ENCODE measurements around the gene TBL3. TPM values are rescaled to one million over a fixed set of nuclear protein-coding genes. Genes with fewer than 3 reads are reported as not detected.
"Not testable (repeated sequence)": the region's sequence is repeated elsewhere in the genome, so short reads cannot be mapped to it uniquely, and the experiment has no call there.

Gene TBL3
- total RNA-seq, 1 donor = 26.1 TPM

DNA sequence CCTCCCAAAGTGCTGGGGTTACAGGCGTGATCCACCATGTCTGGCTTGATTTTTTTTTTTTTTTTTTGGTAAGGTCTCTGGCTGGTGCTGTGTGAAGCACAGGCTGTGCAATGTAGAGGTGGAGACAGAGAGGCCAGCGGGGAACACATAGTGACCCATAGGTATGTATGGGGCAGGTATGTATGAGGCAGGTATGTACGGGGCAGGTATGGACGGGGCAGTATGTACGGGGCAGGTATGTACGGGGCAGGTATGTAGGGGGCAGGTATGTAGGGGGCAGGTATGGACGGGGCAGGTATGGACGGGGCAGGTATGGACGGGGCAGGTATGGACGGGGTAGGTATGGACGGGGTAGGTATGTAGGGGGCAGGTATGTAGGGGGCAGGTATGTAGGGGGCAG lies 22.3 kb upstream of the TBL3 start:
- Histone ChIP-seq H3K4me1 (ENCODE audit: insufficient read depth, low read length) (no peaks in the 10 kb centered on the region), H3K4me3 (ENCODE audit: insufficient read depth, low read length) (no peak overlapping the region), H3K4me2 (ENCODE audit: insufficient read depth, low read length) (no peak overlapping the region), H3K27me3 (ENCODE audit: insufficient read depth, low read length) (no peaks in the 10 kb centered on the region), H3K9me3 (ENCODE audit: low read depth, low read length) (no peaks in the 10 kb centered on the region), H4K20me1 (ENCODE audit: insufficient read depth, low read length) (no peaks in the 10 kb centered on the region), H2AFZ (ENCODE audit: low read length) (no peak overlapping the region), H3K36me3 (ENCODE audit: insufficient read depth, low read length) (no peaks in the 10 kb centered on the region), H3K27ac (ENCODE audit: low read depth, low read length) (no peak overlapping the region), H3K79me2 (ENCODE audit: insufficient read depth, low read length) (no peaks in the 10 kb centered on the region)
- TF ChIP-seq, protein P1, sequence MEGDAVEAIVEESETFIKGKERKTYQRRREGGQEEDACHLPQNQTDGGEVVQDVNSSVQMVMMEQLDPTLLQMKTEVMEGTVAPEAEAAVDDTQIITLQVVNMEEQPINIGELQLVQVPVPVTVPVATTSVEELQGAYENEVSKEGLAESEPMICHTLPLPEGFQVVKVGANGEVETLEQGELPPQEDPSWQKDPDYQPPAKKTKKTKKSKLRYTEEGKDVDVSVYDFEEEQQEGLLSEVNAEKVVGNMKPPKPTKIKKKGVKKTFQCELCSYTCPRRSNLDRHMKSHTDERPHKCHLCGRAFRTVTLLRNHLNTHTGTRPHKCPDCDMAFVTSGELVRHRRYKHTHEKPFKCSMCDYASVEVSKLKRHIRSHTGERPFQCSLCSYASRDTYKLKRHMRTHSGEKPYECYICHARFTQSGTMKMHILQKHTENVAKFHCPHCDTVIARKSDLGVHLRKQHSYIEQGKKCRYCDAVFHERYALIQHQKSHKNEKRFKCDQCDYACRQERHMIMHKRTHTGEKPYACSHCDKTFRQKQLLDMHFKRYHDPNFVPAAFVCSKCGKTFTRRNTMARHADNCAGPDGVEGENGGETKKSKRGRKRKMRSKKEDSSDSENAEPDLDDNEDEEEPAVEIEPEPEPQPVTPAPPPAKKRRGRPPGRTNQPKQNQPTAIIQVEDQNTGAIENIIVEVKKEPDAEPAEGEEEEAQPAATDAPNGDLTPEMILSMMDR (IDR thresholded peaks at IDR 0.05; ENCODE audit: extremely low read depth, low read depth, low read length) = no peak
- DNase-seq (ENCODE audit: insufficient read length, low spot score, missing footprints) = no peak

DNA sequence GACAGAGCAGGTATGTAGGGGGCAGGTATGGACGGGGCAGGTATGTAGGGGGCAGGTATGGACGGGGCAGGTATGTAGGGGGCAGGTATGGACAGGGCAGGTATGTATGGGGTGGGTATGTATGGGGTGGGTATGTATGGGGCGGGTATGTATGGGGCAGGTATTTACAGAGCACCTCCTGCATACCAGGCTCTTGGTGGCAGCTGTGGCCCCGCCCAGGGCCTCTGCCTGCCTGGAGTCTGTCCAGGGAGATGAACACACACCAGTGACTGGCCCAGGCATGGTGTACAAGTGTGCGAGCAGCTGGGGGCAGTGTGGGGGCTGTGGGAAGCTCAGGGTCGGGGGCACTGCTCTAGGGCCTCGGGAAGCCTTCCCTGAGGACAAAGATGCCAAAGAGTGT lies 21.8 kb upstream of the TBL3 start:
- Histone ChIP-seq H3K79me2 (ENCODE audit: insufficient read depth, low read length) (no peaks in the 10 kb centered on the region), H3K27me3 (ENCODE audit: insufficient read depth, low read length) (no peaks in the 10 kb centered on the region), H3K27ac (ENCODE audit: low read depth, low read length) (no peak overlapping the region), H3K9me3 (ENCODE audit: low read depth, low read length) (no peaks in the 10 kb centered on the region), H3K4me1 (ENCODE audit: insufficient read depth, low read length) (no peaks in the 10 kb centered on the region), H3K4me3 (ENCODE audit: insufficient read depth, low read length) (no peak overlapping the region), H4K20me1 (ENCODE audit: insufficient read depth, low read length) (no peaks in the 10 kb centered on the region), H3K4me2 (ENCODE audit: insufficient read depth, low read length) (no peak overlapping the region), H2AFZ (ENCODE audit: low read length) (no peak overlapping the region), H3K36me3 (ENCODE audit: insufficient read depth, low read length) (no peaks in the 10 kb centered on the region)
- DNase-seq (ENCODE audit: insufficient read length, low spot score, missing footprints) = peak; percentile 29
- TF ChIP-seq, protein P1 (IDR thresholded peaks at IDR 0.05; ENCODE audit: extremely low read depth, low read depth, low read length) = no peak

DNA sequence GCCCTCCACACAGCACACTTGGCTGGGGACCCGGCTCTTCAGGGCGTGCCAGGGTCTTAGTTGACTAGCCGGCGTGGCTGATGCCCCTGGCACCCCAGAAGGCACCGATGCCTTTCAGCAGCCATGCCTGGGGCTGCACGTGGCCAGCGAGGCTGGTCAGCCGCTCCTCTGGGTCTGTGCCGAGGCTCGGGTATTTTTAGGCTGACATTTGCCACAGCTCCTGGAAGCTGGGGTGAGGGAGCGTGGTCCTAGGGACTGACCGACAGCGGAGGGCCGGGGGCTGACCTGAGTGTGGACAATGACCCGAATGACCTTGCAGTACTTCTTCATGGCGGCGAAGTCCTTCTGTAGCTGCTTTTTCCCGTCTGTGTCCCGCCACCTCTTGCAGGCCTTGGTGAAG lies 21.3 kb upstream of the TBL3 start:
- no peak overlapping the region for H3K27ac ChIP-seq (ENCODE audit: low read depth, low read length)
- TF ChIP-seq, protein P1 (IDR thresholded peaks at IDR 0.05; ENCODE audit: extremely low read depth, low read depth, low read length) = no peak

DNA sequence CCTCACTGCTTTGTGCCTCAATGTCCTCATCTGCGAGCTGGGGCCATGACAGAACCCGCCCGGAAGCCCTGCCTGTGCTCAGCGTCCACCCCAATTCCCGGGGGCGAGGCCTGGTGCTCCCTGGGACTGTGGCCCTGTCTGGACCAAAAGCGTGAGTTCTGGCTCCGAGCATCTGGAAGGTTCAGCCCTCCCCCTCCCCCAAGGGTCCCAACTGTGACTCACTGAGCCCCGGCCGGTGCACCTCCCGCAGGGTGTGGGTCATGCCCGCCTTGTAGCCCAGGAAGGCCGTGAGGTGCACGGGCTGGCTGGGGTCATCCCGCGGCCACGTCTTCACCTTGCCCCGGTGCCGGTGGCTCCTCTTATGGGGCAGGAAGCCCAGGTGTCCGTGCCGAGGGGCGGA lies 18.1 kb upstream of the TBL3 start:
- H3K36me3 ChIP-seq (ENCODE audit: insufficient read depth, low read length) = no peaks in the 10 kb centered on the region
- no peaks in the 10 kb centered on the region for H3K9me3 ChIP-seq (ENCODE audit: low read depth, low read length)
- H3K4me3 ChIP-seq (ENCODE audit: insufficient read depth, low read length) = no peak overlapping the region
- H4K20me1 ChIP-seq (ENCODE audit: insufficient read depth, low read length) = no peaks in the 10 kb centered on the region
- no peak overlapping the region for H3K4me2 ChIP-seq (ENCODE audit: insufficient read depth, low read length)
- TF ChIP-seq, protein P1 (IDR thresholded peaks at IDR 0.05; ENCODE audit: extremely low read depth, low read depth, low read length) = no peak
- no peaks in the 10 kb centered on the region for H3K27me3 ChIP-seq (ENCODE audit: insufficient read depth, low read length)
- no peaks in the 10 kb centered on the region for H3K4me1 ChIP-seq (ENCODE audit: insufficient read depth, low read length)
- H3K27ac ChIP-seq (ENCODE audit: low read depth, low read length) = no peak overlapping the region
- H2AFZ ChIP-seq (ENCODE audit: low read length) = no peak overlapping the region
- DNase-seq (ENCODE audit: insufficient read length, low spot score, missing footprints) = peak; percentile 25
- no peaks in the 10 kb centered on the region for H3K79me2 ChIP-seq (ENCODE audit: insufficient read depth, low read length)

More for the DNA sequence above, 21.3 kb upstream of the TBL3 start:
- Histone ChIP-seq H3K79me2 (ENCODE audit: insufficient read depth, low read length) (no peaks in the 10 kb centered on the region), H3K4me2 (ENCODE audit: insufficient read depth, low read length) (no peak overlapping the region), H3K27me3 (ENCODE audit: insufficient read depth, low read length) (no peaks in the 10 kb centered on the region), H4K20me1 (ENCODE audit: insufficient read depth, low read length) (no peaks in the 10 kb centered on the region), H3K36me3 (ENCODE audit: insufficient read depth, low read length) (no peaks in the 10 kb centered on the region), H2AFZ (ENCODE audit: low read length) (no peak overlapping the region), H3K9me3 (ENCODE audit: low read depth, low read length) (no peaks in the 10 kb centered on the region), H3K4me3 (ENCODE audit: insufficient read depth, low read length) (no peak overlapping the region), H3K4me1 (ENCODE audit: insufficient read depth, low read length) (no peaks in the 10 kb centered on the region)
- peak; percentile 23 for DNase-seq (ENCODE audit: insufficient read length, low spot score, missing footprints)

DNA sequence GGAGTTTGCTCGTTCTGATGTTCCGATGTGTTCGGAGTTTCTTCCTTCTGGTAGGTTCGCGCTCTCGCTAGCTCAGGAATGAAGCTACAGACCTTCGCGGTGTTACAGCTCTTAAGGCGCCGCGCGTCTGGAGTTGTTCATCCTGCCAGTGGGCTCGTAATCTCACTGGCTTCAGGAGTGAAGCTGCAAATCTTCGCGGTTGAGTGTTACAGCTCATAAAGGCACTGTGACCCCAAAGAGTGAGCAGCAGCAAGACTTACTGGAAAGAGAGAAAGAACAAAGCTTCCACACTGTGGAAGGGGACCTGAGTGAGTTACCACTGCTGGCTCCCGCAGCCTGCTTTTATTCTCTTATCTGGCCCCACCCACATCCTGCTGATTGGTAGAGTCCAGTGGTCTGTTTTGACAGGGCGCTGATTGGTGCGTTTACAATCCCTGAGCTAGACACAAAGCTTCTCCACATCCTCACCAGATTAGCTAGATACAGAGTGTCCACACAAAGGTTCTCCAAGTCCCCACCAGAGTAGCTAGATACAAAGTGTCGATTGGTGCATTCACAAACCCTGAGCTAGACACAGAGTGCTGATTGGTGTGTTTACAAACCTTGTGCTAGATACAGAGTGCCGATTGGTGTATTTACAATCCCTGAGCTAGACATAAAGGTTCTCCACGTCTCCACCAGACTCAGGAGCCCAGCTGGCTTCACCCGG lies 14.3 kb upstream of the TBL3 start:
- not testable (repeated sequence) for H3K27ac ChIP-seq (ENCODE audit: low read depth, low read length); H3K4me2 ChIP-seq (ENCODE audit: insufficient read depth, low read length); H3K4me1 ChIP-seq (ENCODE audit: insufficient read depth, low read length); H2AFZ ChIP-seq (ENCODE audit: low read length); H3K27me3 ChIP-seq (ENCODE audit: insufficient read depth, low read length); H3K9me3 ChIP-seq (ENCODE audit: low read depth, low read length); H3K4me3 ChIP-seq (ENCODE audit: insufficient read depth, low read length); DNase-seq (ENCODE audit: insufficient read length, low spot score, missing footprints)
- peaks cover 13% of the 10 kb centered on the region for H3K36me3 ChIP-seq (ENCODE audit: insufficient read depth, low read length)
- peaks cover 22% of the 10 kb centered on the region for H4K20me1 ChIP-seq (ENCODE audit: insufficient read depth, low read length)
- peaks cover 23% of the 10 kb centered on the region for H3K79me2 ChIP-seq (ENCODE audit: insufficient read depth, low read length)

DNA sequence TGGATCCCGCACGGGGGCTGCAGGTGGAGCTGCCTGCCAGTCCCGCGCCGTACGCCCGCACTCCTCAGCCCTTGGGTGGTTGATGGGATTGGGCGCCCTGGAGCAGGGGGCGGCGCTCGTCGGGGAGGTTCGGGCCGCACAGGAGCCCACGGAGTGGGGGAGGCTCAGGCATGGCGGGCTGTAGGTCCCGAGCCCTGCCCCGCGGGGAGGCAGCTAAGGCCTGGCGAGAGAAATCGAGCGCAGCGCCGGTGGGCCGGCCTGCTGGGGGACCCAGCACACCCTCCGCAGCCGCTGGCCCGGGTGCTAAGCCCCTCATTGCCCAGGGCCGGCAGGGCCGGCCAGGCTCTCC lies 13.7 kb upstream of the TBL3 start:
- DNase-seq (ENCODE audit: insufficient read length, low spot score, missing footprints); H3K9me3 ChIP-seq (ENCODE audit: low read depth, low read length); H3K27ac ChIP-seq (ENCODE audit: low read depth, low read length); H2AFZ ChIP-seq (ENCODE audit: low read length); H3K4me2 ChIP-seq (ENCODE audit: insufficient read depth, low read length); H3K4me3 ChIP-seq (ENCODE audit: insufficient read depth, low read length); H3K27me3 ChIP-seq (ENCODE audit: insufficient read depth, low read length): not testable (repeated sequence)
- Histone ChIP-seq H3K79me2 (ENCODE audit: insufficient read depth, low read length) (peaks cover 28% of the 10 kb centered on the region), H4K20me1 (ENCODE audit: insufficient read depth, low read length) (peaks cover 27% of the 10 kb centered on the region), H3K4me1 (ENCODE audit: insufficient read depth, low read length) (peaks cover 11% of the 10 kb centered on the region), H3K36me3 (ENCODE audit: insufficient read depth, low read length) (peaks cover 19% of the 10 kb centered on the region)

Data from osteoblast (primary cell).